Neural crest cell (in vitro differentiated cells): Measurements from ENCODE around the gene GREM2. TPM values are rescaled to one million over a fixed set of nuclear protein-coding genes. Genes with fewer than 3 reads are reported as not detected.
A peak's percentile ranks its signal among the peaks of the same experiment; 100 is the strongest.

Experiments used
- DNase-seq: peaks from one replicate; pipeline ENCODE4 v3.0.0; 2021; ENCODE audit warnings: low read depth, mixed read lengths, low spot score
- H3K27ac Mint-ChIP-seq: one replicate; pipeline ENCODE4 v1.8.0; 2021; ENCODE audit warnings: mild to moderate bottlenecking, mixed read lengths; ENCODE audit not compliant: unreplicated experiment
- H3K27me3 Mint-ChIP-seq: 2 replicates; pipeline ENCODE4 v1.8.0; 2021; ENCODE audit warnings: low read depth, mild to moderate bottlenecking, mixed read lengths
- H3K36me3 Mint-ChIP-seq: 2 replicates; pipeline ENCODE4 v1.8.0; 2021; ENCODE audit warnings: low read depth, mild to moderate bottlenecking, mixed read lengths
- H3K4me1 Mint-ChIP-seq: 2 replicates; pipeline ENCODE4 v1.8.0; 2021; ENCODE audit warnings: mixed read lengths
- H3K4me3 Mint-ChIP-seq: one replicate; pipeline ENCODE4 v1.8.0; 2021; ENCODE audit warnings: mild to moderate bottlenecking, mixed read lengths
- H3K9me3 Mint-ChIP-seq: 2 replicates; pipeline ENCODE4 v1.8.0; 2021; ENCODE audit warnings: mixed read lengths
- CTCF ChIP-seq: fragments of 200-600 bp; sonication (generic); conservative IDR thresholded peaks from 2 replicates; pipeline ENCODE4 v1.5.0; 2021; ENCODE audit warnings: antibody characterized with exemption, mild to moderate bottlenecking
- total RNA-seq: library from RNA; stranded (reverse); gene quantifications from 2 replicates; pipeline ENCODE4 v1.2.1, GENCODE V29; 2021

The GREM2 gene
- total RNA-seq, 1 donor from 2014 or later, result 2.3 TPM

- no peak for DNase-seq
- H3K4me3 Mint-ChIP-seq, result no peak overlapping the region
- no peak for TF ChIP-seq CTCF
- H3K4me1 Mint-ChIP-seq, result peaks cover 16% of the 10 kb centered on the region
- no peaks in the 10 kb centered on the region for H3K36me3 Mint-ChIP-seq
- H3K9me3 Mint-ChIP-seq, result no peaks in the 10 kb centered on the region
- H3K27me3 Mint-ChIP-seq, result no peaks in the 10 kb centered on the region
- no peak overlapping the region for H3K27ac Mint-ChIP-seq
Measured at GRCh38 chr1:240462766-240463395, 149.1 kb downstream of the GREM2 start.

DNA sequence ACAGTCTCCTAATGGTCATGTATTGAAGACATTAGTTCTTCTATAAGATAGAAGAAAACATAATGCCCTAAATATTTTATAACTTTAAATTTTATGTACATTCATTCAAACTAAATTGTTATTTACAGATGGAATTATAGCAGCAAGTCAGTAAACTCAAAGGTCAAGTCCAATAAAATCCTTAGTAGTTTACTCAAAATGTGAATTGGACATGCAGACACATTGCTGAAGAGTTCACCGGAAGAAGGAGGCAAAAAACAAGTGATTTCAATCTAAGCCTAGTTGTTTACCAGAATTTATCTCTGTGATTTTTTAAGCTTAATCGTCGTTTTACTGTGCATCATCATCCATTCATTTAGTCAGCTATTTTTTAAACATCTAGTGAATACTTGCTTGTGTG, 149.7 kb downstream of the GREM2 start:
- no peaks in the 10 kb centered on the region for H3K9me3 Mint-ChIP-seq
- TF ChIP-seq CTCF, result no peak
- H3K27ac Mint-ChIP-seq, result no peak overlapping the region
- no peak for DNase-seq
- no peaks in the 10 kb centered on the region for H3K36me3 Mint-ChIP-seq
- no peaks in the 10 kb centered on the region for H3K27me3 Mint-ChIP-seq
- no peak overlapping the region for H3K4me3 Mint-ChIP-seq
- H3K4me1 Mint-ChIP-seq, result peaks cover 16% of the 10 kb centered on the region

- H3K27ac Mint-ChIP-seq, result no peak overlapping the region
- no peak for DNase-seq
- no peak for TF ChIP-seq CTCF
- no peak overlapping the region for H3K4me3 Mint-ChIP-seq
- H3K27me3 Mint-ChIP-seq, result no peaks in the 10 kb centered on the region
- no peaks in the 10 kb centered on the region for H3K9me3 Mint-ChIP-seq
- no peaks in the 10 kb centered on the region for H3K4me1 Mint-ChIP-seq
- H3K36me3 Mint-ChIP-seq, result no peaks in the 10 kb centered on the region
Measured at GRCh38 chr1:240457203-240457602, 154.8 kb downstream of the GREM2 start.

DNA sequence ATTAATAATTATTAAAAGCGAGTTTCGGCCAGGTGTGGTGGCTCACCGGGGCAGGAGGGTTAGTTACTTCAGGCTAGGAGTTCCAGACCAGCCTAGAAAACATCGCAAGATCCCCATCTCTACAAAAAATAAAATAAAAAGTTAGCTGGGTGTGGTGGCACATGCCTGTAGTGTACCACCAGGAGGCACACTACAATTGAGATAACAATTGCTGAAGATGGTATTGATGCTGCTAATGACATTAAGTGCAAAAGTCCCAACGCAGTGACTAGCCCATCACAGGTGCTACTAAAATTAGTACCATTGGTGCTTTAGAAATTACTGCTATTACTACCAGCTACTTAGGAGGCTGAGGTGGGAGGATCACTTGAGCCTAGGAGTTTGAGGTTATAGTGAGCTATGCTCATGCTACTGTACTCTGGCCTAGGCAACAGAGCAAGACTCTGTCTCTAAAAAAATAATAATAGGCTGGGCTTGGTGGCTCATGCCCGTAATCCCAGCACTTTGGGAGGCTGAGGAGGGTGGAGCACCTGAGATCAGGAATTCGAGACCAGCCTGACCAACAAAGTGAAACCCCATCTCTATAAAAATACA, 156.6 kb downstream of the GREM2 start:
- Mint-ChIP-seq H3K9me3 (no peaks in the 10 kb centered on the region), H3K4me1 (no peaks in the 10 kb centered on the region)

DNA sequence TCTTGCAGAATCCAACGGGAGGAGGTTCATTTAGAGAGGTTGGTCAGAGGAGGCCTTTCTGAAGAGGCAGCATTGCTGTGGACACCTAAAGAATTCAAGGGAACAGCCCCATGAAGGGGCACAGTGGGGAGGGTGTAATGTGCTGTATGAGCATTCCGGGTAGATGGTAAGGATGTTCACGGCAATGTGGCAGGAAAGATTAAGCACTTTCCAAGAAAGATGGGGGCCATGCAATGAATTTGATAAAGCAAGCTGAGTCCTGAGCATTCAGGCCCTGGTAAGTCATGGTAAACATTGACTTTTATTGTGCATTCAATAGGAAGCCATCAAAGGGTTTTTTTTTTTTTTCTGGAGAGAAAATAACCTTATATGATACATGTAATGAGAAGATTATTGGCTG, 166.6 kb downstream of the GREM2 start:
- peak overlapping the region; percentile 35 for H3K27ac Mint-ChIP-seq
- no peak for TF ChIP-seq CTCF
- no peaks in the 10 kb centered on the region for H3K27me3 Mint-ChIP-seq
- H3K36me3 Mint-ChIP-seq, result peaks cover 13% of the 10 kb centered on the region
- H3K9me3 Mint-ChIP-seq, result no peaks in the 10 kb centered on the region
- DNase-seq, result no peak
- H3K4me3 Mint-ChIP-seq, result no peak overlapping the region
- no peaks in the 10 kb centered on the region for H3K4me1 Mint-ChIP-seq

More for the DNA sequence above, 156.6 kb downstream of the GREM2 start:
- H3K27me3 Mint-ChIP-seq, result no peaks in the 10 kb centered on the region
- DNase-seq, result no peak
- no peaks in the 10 kb centered on the region for H3K36me3 Mint-ChIP-seq
- no peak overlapping the region for H3K4me3 Mint-ChIP-seq
- no peak overlapping the region for H3K27ac Mint-ChIP-seq
- peak; percentile 52 for TF ChIP-seq CTCF
